ENCODE measurements around the gene ROR1. TPM values are rescaled to one million over a fixed set of nuclear protein-coding genes. Genes with fewer than 3 reads are reported as not detected.

ROR1 gene
- polyA plus RNA-seq, 1 experiment: 7.1 TPM

DNA sequence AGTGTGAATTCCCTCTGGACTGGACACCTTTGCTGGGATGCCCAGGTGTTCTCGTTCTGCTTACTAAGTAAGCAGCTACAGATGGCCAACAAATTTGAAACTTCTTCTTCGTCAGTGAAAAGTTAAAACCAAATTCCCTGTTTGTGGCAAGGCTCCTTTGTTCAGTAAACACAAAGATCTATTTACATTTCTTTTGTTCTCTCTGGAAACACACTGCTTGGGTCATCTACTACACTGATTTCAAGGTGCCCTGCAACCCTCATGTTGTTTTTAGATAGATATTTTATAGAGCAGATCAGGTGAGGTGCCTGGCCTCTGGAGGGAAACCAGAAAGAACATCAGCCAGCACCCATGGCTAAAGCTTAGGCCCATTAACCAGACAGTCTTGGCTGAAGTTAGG is 272.4 kb downstream of the ROR1 start:
- no peak for DNase-seq (ENCODE audit: low read depth, low spot score)
- CTCF ChIA-PET: interaction anchor here (0.6 kb wide), 1 partner anchor 12 kb away, joined by 4 read pairs; no protein-coding TSS in a partner anchor

DNA sequence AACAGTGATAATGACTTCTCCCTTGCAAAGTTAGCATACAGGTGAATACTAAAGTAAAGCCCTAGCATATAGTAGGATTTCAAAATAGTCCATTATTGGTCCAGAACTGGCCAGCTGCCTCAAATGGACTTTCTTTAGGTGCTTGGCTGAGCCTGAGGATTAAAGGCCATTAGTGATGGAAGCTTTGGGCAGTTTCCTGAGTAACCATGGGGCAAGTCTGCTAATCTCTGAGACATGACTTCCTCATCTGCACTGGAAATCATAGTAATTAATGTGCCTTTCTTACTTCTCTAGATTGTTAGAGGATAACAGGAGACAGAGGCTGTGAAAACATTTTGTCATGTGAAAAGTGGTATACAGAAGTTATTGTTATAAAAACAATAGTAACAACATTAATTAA is 273.1 kb downstream of the ROR1 start:
- Histone ChIP-seq H3K27me3 (ENCODE audit: control insufficient read depth, insufficient read depth, low read length) (no peaks in the 10 kb centered on the region), H3K4me3 (ENCODE audit: low read depth, low read length) (no peak overlapping the region), H3K27ac (ENCODE audit: low read depth, low read length) (no peak overlapping the region), H3K9me3 (ENCODE audit: control insufficient read depth, insufficient read depth, low read length) (no peaks in the 10 kb centered on the region)
- no peak for DNase-seq (ENCODE audit: low read depth, low spot score)
- TF ChIP-seq, protein P1, sequence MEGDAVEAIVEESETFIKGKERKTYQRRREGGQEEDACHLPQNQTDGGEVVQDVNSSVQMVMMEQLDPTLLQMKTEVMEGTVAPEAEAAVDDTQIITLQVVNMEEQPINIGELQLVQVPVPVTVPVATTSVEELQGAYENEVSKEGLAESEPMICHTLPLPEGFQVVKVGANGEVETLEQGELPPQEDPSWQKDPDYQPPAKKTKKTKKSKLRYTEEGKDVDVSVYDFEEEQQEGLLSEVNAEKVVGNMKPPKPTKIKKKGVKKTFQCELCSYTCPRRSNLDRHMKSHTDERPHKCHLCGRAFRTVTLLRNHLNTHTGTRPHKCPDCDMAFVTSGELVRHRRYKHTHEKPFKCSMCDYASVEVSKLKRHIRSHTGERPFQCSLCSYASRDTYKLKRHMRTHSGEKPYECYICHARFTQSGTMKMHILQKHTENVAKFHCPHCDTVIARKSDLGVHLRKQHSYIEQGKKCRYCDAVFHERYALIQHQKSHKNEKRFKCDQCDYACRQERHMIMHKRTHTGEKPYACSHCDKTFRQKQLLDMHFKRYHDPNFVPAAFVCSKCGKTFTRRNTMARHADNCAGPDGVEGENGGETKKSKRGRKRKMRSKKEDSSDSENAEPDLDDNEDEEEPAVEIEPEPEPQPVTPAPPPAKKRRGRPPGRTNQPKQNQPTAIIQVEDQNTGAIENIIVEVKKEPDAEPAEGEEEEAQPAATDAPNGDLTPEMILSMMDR (IDR thresholded peaks at IDR 0.05; ENCODE audit: low read depth, low read length): no peak
- POLR2A ChIA-PET: no interaction called here
- CTCF ChIA-PET: no interaction called here

More for the DNA sequence above, 272.4 kb downstream of the ROR1 start:
- POLR2A ChIA-PET: no interaction called here
- no peak overlapping the region for H3K4me3 ChIP-seq (ENCODE audit: low read depth, low read length)
- H3K27ac ChIP-seq (ENCODE audit: low read depth, low read length): no peak overlapping the region
- TF ChIP-seq, protein P1 (IDR thresholded peaks at IDR 0.05; ENCODE audit: low read depth, low read length): no peak
- no peaks in the 10 kb centered on the region for H3K9me3 ChIP-seq (ENCODE audit: control insufficient read depth, insufficient read depth, low read length)
- H3K27me3 ChIP-seq (ENCODE audit: control insufficient read depth, insufficient read depth, low read length): no peaks in the 10 kb centered on the region

DNA sequence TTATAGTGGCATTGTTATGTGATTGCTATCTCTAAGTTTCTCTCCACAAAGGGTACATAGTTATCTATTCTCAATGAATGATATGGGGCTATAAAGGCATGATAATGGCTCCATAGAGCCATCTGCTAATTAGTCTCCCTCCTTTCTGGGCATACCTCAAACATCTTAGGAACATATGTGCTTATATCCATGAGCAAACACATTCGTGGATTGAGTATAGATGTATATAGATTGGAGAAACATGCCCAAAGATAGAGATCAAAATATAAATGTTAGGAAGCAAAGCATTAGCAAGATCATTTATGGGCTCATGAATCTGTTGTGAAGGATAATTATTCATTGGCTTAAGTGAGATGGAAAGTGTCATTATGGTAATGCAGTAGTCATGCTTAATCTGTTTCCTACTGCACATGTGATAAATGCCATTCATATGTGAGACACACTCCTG is 273.8 kb downstream of the ROR1 start:
- Histone ChIP-seq H3K27me3 (ENCODE audit: control insufficient read depth, insufficient read depth, low read length) (no peaks in the 10 kb centered on the region), H3K4me3 (ENCODE audit: low read depth, low read length) (no peak overlapping the region), H3K27ac (ENCODE audit: low read depth, low read length) (no peak overlapping the region), H3K9me3 (ENCODE audit: control insufficient read depth, insufficient read depth, low read length) (no peaks in the 10 kb centered on the region)
- POLR2A ChIA-PET: no interaction called here
- CTCF ChIA-PET: no interaction called here
- DNase-seq (ENCODE audit: low read depth, low spot score): no peak
- TF ChIP-seq, protein P1 (IDR thresholded peaks at IDR 0.05; ENCODE audit: low read depth, low read length): no peak

DNA sequence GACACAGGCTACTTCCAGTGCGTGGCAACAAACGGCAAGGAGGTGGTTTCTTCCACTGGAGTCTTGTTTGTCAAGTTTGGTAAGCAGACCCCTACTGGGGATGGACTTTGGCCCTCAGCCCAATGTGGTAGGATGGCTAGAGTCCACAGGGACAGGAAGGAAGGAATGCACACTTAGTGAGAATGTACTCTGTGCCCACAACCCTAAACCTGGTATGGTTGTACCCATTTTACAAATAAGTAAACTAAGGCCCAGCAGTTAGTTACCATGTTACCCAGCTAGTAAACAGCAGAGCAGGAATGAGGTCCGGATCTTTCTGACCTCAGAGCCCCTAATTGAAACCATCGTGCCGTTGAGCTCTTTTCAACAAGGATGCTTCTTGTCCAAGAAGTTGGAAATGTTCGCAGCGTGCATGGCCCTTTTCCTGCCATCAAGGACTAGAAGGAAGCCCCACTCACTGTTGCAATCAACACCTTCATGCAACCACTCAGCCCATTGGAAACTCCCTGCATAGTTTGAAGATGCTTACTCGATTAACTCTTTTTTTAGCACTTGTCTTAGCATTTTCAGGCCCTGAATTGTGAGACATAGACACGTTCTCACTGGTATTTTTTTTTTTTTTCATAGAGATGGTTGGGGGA is 276.2 kb downstream of the ROR1 start:
- CTCF ChIA-PET: no interaction called here
- no peaks in the 10 kb centered on the region for H3K9me3 ChIP-seq (ENCODE audit: control insufficient read depth, insufficient read depth, low read length)
- no peak for DNase-seq (ENCODE audit: low read depth, low spot score)
- no peak overlapping the region for H3K4me3 ChIP-seq (ENCODE audit: low read depth, low read length)
- H3K27ac ChIP-seq (ENCODE audit: low read depth, low read length): no peak overlapping the region
- no peaks in the 10 kb centered on the region for H3K27me3 ChIP-seq (ENCODE audit: control insufficient read depth, insufficient read depth, low read length)
- POLR2A ChIA-PET: no interaction called here
- TF ChIP-seq, protein P1 (IDR thresholded peaks at IDR 0.05; ENCODE audit: low read depth, low read length): no peak

DNA sequence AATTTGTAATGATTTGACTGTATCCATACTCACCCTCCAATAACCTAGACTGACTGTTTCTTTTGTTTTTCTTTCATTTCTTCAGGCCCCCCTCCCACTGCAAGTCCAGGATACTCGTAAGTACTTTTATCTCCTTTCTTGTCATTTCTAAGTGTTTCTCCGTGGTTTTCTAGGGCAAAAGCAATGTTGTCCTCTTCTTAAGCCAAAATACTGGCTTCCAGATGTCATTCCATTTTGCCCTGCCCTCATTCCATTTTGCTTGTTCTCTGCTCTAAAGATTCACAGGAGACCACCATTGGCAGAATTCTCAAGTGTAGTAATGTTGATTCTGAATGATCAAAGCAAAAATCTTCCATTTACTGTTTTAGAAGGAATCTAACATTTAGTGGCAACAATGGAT is 276.8 kb downstream of the ROR1 start:
- Histone ChIP-seq H3K27ac (ENCODE audit: low read depth, low read length) (no peak overlapping the region), H3K9me3 (ENCODE audit: control insufficient read depth, insufficient read depth, low read length) (no peaks in the 10 kb centered on the region), H3K27me3 (ENCODE audit: control insufficient read depth, insufficient read depth, low read length) (no peaks in the 10 kb centered on the region), H3K4me3 (ENCODE audit: low read depth, low read length) (no peak overlapping the region)
- DNase-seq (ENCODE audit: low read depth, low spot score): no peak
- POLR2A ChIA-PET: no interaction called here
- TF ChIP-seq, protein P1 (IDR thresholded peaks at IDR 0.05; ENCODE audit: low read depth, low read length): no peak
- CTCF ChIA-PET: no interaction called here
